ENCODE measurements around the gene TBX18.

TBX18 gene

DNA sequence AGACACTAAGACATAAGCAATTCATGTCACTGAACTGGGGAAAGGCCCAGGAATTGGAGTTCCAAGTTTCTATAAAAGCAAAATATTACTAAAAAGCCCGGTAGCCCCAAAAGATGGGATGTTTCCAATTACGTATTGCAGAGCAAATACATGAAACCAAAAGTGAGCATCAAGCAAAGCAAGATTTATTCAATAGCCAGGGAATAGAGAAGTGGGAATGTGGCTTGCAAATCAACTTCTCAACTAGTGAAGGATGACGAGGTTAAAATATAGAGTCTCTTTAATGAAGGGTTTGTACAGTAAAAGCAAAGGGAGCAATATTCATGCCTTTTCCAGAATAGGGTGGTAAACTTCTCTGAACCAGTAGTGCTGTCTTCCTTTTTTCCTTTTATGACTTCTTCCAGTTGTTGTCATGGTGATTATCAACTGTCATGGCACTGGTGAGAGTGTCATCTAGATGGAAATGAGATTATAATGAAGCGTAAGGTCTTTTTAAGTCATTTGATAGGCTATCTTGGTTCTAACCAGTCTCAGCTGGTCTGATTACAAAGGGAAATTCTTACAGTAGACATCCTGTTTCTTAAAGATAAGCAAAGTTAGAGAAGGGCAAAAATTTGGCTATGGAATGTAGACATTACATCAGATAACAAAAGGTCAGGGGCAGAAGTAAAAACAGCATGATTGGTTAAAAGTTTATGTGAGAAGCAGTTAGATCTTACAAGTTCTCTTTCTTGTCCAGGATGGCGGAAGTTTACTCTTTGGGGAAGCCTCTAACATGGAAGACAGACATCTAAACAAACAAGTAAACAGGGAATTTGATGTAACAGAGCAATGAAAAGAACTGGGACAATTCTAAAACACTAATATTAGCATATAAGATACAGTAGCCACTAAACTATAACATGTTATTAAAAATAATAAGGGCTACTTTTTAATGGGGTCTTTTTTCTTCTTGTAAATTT is 96.9 kb downstream of the TBX18 start:
- DNase-seq, result no peak

DNA sequence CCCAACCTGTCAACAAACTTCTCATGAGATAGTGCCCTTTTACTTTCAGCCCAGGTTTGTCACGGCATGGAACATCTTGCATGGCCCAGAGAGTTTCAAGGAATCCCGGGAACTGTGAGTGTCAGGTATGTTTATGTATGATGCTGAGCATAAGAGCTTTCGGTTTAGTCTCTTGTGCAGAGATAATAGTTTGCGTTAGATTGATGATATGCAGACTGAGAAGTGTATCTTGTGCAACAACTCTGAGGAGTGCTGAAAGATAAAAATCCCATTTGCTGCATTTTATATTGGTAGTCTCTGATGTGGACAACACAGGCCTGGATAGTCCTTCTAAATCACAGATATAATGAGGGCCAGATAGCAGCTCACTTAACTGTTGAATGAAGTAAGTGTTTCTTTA is 99.0 kb downstream of the TBX18 start:
- DNase-seq, result no peak

- no peak for DNase-seq
Observed at GRCh38 chr6:84663866-84664265, 100.5 kb downstream of the TBX18 start.

GRCh38 chr6:84657486-84657885 is 106.9 kb downstream of the TBX18 start:
- DNase-seq, result no peak

- no peak for DNase-seq
Observed at GRCh38 chr6:84657025-84657424, 107.4 kb downstream of the TBX18 start.

DNA sequence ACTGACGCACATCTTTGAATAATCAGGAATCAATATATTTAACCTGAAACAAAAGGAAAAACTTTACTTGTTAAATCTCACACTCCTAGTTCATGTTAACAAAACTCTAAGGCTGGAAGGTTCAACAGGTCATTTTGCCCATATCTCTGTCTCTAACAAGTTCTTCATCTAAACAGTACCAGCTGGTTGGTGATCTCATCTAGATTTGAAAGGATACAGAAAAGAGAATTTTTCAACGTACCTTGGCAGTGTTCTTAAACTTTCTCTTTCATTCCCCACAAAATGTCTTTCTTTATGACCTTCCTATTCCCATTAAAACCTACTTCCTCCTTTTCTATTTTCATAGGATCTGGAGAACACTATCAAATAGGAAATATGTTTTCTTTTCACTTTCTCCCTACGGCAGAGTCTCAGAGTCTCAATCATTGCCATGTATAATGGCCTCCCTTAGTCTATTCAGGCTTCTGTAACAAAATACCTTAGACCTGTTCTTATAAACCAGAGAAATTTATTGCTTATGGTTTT is 111.3 kb downstream of the TBX18 start:
- DNase-seq, result no peak

DNA sequence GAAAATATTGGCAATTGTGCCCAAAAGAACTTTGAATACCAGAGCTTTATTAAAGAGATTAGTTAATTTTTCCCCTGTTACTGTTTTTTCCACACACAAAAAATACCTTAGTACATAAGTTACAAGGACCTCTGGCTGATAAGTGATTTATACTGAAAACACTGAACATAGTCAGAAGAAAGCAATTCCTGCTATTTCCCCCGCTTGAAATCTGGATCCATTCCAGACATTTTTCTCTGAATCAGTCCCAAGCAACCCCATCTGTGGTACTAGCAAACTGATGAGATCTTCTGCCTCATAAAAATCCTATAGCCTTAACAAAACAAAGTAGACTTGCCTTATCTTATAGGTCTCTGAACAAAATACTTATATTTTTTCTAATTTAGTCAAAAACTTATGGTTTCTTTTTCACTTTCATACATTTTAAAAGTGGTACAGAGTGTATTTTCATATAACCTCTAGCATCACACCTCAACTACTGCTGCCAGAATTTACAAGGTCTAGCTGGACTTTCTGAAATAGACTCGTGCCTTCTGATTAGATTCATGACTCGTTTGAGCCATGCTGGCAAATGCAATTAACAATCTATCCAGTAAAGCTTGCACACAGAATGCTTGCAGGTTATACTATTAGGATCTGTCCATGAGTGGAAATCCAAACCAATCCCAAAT is 111.9 kb downstream of the TBX18 start:
- no peak for DNase-seq

DNA sequence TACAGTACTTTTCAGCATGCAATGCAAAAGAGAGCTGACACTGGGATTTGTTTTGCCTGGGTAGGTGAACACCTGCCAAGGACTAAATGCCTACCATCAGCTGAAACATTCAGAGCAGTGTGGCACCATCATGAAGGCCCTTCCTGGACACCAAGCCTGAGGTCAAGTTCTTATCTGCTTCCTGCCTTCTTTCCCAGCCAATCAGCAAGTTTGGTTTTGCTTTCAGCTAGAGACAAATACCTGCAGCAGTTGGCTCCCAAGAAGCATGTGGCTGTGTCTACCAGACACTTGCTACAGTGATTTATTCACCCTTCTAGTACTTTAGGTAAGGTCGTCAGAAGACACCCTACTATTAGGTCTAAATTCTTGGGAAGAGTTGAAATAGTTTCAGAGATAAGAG is 112.8 kb downstream of the TBX18 start:
- DNase-seq, result no peak

GRCh38 chr6:84648444-84648843 is 116.0 kb downstream of the TBX18 start:
- DNase-seq, result no peak

- DNase-seq, result no peak
Observed at GRCh38 chr6:84645563-84646266, 118.7 kb downstream of the TBX18 start.

DNA sequence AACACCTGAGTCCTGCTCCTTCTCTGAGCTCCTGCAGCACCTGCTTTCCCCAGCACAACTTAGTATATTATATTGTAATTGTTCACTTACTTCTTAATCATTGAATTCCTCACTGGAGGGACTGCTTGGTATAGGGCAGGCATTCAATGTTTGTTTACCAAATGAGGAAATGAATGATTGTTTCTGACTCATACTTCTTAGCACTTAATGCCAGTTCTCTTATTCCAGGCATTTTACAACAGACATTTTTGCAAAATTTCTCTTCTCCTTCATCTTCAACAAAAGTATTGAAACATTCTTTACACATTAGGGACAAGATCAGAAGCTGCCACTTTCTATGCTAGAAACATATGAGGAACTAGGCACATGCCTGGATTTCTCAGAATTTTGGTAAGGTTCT is 119.4 kb downstream of the TBX18 start:
- DNase-seq, result no peak

DNA sequence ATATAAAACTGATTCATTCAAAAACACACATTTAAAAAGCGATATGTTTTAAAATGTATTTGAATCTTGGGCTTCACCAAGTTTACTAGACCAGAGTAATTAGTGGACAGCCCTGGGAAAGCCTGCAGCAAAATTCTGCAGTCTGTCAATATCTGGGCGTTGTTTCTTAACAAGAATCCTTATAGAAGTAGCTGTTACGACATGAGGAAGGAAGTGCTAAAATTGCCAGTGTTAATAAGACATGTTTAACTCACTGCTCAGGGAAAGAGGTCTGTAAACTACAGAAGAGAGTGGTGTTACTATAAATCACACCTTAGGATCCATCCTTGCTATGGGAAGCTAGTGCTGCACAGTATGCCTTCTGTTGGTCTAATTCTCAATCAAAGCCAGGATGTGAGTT is 120.6 kb downstream of the TBX18 start:
- DNase-seq, result no peak

- DNase-seq, result no peak
Observed at GRCh38 chr6:84641076-84641475, 123.3 kb downstream of the TBX18 start.

DNA sequence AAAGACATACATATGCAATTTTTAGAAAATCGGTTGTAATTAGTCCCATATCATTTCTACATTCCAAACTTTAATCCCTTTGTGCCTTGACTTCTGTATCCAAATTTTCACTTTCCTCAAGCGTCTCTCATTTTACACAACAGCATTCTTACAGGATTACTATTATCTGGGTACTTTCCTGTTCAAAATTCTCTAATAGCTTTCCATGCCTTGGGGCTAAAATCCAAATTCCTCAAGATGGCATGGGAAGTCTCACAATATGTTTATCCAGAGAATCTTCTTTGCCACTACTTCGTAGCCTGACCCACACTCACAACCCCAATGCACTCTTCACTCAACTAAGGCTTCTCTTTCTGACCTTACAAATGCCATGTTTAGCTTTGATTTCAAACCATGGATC is 125.0 kb downstream of the TBX18 start:
- no peak for DNase-seq

DNA sequence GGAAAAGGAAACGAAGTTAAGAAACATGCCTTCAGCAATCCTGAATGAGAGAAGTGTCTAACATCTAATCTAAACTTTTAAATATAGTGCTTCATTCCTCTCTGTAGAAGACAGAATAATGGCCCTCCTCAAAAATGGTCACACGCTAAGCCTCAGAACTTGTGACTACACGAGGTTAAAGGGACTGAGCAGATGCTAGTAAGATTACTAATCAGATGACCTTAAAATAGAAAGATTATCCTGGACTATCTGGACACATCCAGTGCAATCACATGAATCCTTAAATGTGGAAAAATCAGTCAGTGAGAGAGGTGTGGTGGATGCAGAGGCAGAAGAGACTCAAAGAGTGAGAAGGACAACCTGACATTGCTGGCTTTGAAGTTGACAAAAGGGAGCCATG is 126.1 kb downstream of the TBX18 start:
- DNase-seq, result no peak

All from activated gamma-delta T cell treated with Interleukin-2 at 50 U/mL for 16 hours (primary cell).